Measurements from ENCODE around the gene LZTS3.
A peak's percentile ranks its signal among the peaks of the same experiment; 100 is the strongest.
"Not testable (repeated sequence)": the region's sequence is repeated elsewhere in the genome, so short reads cannot be mapped to it uniquely, and the experiment has no call there.

Gene LZTS3

GRCh38 chr20:3172933-3173609, at the start of gene LZTS3:
Gene LZTS3 (minus strand): TSS chr20:3173549. CDS start chr20:3167163, 6,386 bp downstream.
- DNase-seq (ENCODE audit: low spot score), result peak; percentile 91

DNA sequence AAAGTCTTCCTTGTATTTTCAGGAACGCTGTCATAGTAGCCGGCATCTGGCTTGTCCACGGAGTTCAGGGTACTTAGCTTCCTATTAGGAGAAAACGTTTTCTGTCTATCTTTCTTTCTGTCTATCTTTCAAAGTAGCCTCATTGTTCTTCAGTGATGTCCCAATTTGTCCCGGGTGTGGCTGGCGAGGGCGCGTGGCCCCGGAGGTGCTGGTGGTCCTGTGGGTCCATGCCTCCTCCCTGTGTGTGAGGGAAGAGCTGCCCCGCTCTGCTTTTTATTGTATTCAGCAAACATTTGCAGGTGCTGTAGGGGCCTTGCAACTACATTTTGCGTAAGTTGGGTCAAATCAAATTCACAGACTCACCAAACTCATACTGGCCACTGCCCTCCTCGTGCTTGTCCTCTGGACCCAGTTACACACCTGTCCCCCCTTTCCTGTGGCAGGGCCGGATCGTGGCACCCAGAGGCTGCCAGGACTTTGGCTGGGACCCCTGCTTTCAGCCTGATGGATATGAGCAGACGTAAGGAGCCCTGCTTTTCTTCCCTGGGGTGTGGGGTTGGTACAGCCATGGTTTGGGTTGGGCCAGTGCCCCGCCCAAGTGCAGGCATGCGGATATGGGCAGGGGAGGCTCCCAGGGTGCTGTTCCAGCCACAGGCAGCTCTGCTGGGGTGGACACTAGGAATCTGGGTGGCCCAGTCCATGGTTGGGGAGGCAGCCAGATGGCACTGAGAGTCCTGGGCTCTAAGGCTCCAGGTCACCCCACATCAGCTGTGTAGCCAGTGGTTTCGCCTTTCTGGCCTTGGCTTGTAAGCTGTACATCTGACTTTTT, 48.3 kb upstream of the LZTS3 start:
- DNase-seq (ENCODE audit: low spot score), result no peak

DNA sequence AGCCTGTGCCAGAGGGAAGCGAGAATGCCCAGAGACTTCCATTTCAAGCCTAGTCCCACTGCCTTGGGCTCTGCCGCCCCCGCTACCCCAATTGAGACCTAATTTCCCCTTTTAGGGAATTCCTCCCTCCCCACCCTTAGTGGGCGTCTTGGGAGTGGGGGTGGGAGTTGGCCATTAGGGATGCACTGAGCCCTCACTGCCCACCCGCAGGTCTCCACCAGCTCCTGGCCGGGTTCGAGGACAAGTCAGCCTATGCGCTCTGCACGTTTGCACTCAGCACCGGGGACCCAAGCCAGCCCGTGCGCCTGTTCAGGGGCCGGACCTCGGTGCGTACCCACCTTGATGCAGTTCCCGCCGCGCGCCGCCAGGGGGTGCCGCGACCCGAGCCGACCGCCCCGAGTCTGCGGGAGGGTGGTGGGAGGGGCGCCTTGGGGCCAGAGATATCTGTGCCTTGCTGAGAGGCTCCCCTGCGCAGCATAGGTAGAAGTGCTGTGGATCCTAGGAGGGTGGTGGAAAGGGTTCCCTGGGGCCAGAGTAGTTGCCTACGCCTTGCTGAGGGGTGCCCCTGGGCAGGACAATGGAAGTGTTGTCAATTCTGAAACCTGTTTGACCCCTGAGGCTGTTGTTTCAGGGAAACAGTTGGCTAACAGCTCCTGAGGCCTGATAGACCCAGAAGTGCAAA, 45.1 kb upstream of the LZTS3 start:
- DNase-seq (ENCODE audit: low spot score), result peak; percentile 88

GRCh38 chr20:3215359-3215917, 42.1 kb upstream of the LZTS3 start:
- DNase-seq (ENCODE audit: low spot score), result not testable (repeated sequence)

- no peak for DNase-seq (ENCODE audit: low spot score)
Observed at GRCh38 chr20:3213226-3213625, 39.9 kb upstream of the LZTS3 start.

DNA sequence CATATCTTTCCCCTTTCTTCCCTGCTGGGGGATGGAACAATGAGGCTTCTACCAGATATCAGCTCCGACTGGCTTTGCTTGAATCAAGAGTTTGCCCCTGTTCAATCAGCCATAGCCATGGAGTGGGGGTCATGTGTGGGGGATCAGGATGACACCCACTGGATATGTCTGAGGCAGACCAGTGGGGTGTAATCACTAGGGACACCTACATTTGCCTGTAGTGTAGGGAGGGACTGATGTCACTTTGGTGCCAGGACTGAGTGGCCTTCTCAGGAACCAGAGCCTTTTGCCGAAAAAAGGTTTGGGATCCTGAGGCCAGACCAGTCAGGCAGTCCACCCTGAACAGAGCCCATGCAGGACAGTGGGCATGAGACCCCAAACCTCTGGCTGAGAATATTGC, 37.0 kb upstream of the LZTS3 start:
- no peak for DNase-seq (ENCODE audit: low spot score)

GRCh38 chr20:3209946-3210317, 36.6 kb upstream of the LZTS3 start:
- peak; percentile 42 for DNase-seq (ENCODE audit: low spot score)

- DNase-seq (ENCODE audit: low spot score), result peak; percentile 67
Observed at GRCh38 chr20:3209257-3209945, 36.1 kb upstream of the LZTS3 start, which contains the start of gene ITPA. Gene ITPA (plus strand): TSS chr20:3209498. CDS start chr20:3209552, 54 bp downstream.

DNA sequence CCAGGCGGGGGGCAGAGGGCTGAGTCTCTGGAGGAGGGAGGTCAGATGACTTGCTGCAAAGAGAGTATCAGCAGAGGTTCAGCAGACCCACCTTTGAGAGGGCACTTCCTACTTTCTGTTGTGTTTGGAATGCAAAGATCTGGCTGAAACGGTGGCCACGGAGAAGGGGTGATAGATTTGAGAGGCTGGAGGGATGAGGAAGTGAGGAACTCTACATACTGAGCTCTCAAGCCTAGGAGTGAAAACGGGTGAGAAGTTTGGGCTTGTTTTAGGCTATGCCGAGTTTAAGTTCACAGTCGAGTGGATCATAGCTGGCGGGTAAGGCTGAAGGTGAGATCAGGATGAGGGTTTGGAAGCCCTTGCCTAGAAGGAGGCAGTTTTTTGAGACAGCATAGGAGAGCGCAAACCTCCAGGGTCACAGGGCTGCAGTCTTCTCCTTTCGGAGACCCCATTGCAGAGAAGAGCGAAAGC, 35.5 kb upstream of the LZTS3 start:
- no peak for DNase-seq (ENCODE audit: low spot score)

DNA sequence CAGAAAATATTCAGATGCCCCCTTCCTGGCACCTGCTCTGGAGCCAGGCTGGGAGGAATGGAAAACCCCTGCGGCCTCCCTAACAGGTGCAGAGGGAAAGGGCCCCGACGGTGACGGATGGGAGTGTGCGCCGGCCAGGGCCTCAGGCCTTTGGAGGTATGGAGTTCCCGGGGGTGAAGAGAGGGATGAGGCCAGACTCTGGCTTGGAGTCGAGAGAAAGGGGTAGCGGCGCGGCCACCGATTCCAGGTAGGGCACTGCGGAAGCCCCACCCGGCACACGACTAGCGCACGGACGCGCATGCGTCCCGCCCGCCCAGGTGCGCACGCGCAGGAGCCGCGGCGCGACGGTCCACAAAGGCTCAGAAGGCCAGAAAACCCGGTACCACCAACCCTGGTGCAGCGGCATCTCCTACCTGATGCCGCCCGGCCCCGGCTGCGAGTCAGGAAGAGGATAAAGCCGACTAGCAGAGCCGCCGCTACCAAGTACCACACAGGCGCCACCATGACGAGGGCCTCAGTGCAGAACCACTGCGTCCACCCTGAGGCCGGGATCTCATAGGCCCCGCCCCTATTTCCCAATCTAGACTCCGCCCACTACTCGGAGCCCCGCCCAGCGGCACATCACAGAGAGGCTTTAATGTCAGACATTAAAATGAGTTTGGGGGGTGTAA, 30.9 kb upstream of the LZTS3 start, which contains the start of gene DDRGK1:
TSS of gene DDRGK1 (minus strand) at position 559 of the 671 bp plus-strand sequence. CDS start at position 504, 55 bp downstream.
- DNase-seq (ENCODE audit: low spot score), result peak; percentile 96

- peak; percentile 48 for DNase-seq (ENCODE audit: low spot score)
Observed at GRCh38 chr20:3203315-3204123, 30.2 kb upstream of the LZTS3 start.

DNA sequence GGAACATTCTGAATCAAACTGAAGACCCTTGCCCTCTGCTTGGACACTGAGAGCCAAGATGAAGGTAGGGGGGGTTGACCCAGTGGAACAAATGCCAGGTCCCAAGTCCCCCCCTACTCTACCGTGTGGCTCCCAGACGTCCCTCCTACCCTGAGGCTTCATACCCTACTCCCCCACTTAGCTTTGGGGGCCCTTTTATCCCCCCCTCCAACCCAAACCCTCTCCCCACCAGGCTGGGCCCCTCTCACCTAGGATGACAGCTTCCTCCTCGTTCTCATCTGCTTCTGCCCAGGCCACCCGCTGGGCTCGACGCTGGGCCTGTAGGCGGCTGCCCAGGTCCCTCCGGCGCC, 29.6 kb upstream of the LZTS3 start:
- DNase-seq (ENCODE audit: low spot score), result no peak

- peak; percentile 5 for DNase-seq (ENCODE audit: low spot score)
Observed at GRCh38 chr20:3199976-3200755, 26.8 kb upstream of the LZTS3 start.

- peak; percentile 5 for DNase-seq (ENCODE audit: low spot score)
Observed at GRCh38 chr20:3199206-3199605, 25.9 kb upstream of the LZTS3 start.

DNA sequence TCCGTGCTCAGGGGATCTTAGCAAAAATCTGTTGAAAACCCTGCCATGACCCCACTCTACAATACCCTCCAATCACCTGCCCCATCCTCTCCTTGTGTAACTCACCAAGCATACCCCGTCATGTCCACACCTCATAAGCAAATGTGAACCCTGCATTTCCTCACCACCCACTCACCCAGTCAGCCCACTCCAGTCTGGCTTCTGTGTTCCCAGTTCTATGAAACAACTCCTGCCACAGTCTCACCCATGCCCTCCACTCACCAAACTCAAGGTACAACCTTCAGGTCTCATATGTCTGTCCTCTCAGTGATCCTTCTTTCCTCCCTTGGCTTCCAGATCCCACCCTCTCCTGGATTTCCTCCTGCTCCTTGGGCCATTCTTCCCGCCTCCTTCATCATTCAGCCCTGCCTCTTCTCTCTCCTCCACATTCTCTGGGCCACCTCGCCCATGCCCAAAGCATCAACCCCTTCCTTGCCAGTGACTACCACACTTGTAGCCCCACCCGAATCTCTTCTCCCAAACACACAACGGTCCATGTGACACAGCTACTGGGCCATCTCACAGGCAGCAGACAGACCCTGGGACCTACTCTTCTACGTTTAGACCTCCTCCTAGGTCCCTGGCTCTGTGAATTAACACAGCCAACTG, 22.4 kb upstream of the LZTS3 start:
- DNase-seq (ENCODE audit: low spot score), result peak; percentile 6

- no peak for DNase-seq (ENCODE audit: low spot score)
Observed at GRCh38 chr20:3194617-3195280, 21.4 kb upstream of the LZTS3 start.

DNA sequence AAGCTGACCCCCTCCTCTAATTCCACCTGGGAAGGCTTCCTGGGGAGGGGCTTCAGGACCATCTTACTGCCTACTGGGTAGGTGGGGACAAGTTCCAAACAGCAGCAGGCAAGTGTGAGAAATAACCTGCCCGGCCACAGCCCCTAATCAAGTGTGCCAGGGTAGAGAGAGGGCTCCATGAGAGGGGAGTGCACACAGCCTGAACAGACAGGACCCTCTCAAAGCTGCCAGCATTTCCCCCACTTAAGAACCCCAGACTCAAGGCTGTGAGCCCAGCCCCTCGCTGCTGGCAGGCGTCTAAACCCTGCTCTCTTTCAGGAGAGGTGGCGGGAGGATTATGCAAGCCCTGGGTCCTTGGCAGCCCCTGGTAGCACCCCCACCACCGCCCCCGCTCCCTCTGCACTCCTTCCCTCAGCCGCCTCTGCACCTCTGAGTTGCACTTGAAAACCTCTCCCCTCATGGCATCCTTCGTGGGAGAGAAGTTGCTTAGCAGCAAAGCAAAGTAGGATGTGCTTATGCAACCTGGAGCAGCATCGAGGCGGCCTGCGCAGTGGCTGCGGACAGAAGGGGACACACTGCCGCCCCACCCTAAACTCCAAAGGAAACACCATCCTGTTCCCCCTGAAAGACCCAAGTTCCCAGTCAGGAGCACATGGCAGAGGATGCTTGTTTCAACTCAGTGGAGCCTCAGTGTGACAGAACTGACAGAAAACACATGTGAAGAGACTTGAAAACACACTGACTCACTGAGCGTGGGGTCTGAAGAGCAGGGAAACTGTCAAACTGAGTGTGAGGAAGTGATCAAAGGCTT, 20.7 kb upstream of the LZTS3 start:
- no peak for DNase-seq (ENCODE audit: low spot score)
